AG09309 (cell line): ENCODE data around the gene CHPF.
A peak's percentile ranks its signal among the peaks of the same experiment; 100 is the strongest.

Experiments
- DNase-seq: peaks from one replicate; pipeline ENCODE4 v3.0.0-alpha.2; 2010; ENCODE audit warnings: low read depth
- H3K4me3 ChIP-seq: 2 replicates; pipeline ENCODE4 v1.5.1; 2011; ENCODE audit warnings: mild to moderate bottlenecking, low read depth, low read length, moderate library complexity; ENCODE audit not compliant: control insufficient read depth
- TF ChIP-seq, protein P1 (sequence below): IDR thresholded peaks from 2 replicates; pipeline ENCODE4 v1.5.1; 2011; ENCODE audit warnings: mild to moderate bottlenecking, low read depth, low read length, inconsistent platforms; ENCODE audit not compliant: insufficient read depth, control insufficient read depth; ENCODE audit errors: missing control alignments

Gene CHPF

DNA sequence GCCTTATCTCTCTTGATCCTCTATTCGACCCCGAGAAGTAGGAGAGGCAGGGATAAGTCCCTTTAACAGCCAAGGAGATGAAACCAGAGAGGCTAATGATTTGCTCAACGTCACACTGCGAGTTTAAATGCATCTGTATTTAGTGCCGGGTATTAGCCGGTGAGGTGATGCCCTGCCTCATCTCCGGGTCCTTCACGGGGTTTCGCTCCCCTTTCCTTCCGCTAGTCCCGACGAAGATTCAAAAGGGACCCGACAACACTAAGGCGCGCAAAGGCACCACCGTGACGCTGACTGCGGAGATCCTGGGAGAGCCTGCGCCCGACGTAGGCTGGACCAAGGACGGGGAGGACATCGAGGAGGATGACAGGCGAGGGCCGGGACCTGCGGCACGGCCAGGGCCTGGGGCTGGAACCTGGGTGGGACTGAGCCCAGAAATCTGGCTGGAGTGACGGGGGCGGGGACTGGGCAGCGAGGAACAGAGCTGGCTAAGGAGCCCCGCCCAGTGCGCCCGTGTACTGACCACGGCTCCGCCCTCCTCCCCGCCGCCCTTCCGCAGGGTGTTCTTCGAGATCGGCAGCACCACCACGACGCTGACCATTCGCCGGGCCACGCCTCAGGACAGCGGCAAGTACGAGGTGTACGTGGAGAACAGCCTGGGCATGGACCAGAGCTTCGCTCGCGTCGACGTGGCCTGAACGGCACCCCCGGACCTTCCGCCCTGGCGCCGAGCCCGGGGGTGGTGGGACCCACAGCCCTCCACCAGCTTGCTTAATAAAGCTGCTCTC, 45.9 kb downstream of the CHPF start:
- H3K4me3 ChIP-seq = peak overlapping the region; percentile 81
- DNase-seq = peak; percentile 37
- TF ChIP-seq, protein P1, sequence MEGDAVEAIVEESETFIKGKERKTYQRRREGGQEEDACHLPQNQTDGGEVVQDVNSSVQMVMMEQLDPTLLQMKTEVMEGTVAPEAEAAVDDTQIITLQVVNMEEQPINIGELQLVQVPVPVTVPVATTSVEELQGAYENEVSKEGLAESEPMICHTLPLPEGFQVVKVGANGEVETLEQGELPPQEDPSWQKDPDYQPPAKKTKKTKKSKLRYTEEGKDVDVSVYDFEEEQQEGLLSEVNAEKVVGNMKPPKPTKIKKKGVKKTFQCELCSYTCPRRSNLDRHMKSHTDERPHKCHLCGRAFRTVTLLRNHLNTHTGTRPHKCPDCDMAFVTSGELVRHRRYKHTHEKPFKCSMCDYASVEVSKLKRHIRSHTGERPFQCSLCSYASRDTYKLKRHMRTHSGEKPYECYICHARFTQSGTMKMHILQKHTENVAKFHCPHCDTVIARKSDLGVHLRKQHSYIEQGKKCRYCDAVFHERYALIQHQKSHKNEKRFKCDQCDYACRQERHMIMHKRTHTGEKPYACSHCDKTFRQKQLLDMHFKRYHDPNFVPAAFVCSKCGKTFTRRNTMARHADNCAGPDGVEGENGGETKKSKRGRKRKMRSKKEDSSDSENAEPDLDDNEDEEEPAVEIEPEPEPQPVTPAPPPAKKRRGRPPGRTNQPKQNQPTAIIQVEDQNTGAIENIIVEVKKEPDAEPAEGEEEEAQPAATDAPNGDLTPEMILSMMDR = no peak

DNA sequence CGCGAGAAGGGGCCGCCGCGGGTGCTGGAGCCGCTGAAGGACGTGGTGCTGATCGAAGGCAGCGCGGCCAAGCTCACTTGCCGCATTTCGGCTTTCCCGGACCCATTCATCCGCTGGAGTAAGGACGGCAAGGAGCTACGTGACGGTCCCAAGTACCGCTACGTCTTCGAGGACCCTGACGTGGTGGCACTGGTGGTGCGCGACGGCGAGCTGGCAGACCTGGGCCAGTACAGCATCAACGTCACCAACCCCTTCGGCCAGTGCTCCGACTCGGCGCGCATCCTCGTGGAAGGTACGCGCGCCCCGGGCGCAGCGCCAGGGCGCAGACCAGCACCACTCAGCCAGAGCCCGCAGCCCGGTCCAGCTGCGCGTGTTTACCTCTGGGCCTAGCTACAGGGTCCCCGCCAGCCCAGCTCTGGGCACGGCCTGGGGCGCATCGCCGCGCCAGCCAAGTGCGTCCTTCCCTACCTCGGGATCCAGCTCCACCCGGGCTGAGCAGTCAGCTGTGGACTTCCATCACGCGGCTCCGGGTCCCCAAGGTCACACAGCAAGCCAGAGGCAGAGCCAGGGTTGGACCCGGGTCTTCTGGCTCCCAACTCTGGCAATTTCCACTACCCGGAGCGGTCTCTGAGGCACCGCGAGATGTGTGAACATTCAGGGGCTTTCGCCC, 46.6 kb downstream of the CHPF start:
- no peak for DNase-seq
- TF ChIP-seq, protein P1 = no peak
- H3K4me3 ChIP-seq = no peak overlapping the region

DNA sequence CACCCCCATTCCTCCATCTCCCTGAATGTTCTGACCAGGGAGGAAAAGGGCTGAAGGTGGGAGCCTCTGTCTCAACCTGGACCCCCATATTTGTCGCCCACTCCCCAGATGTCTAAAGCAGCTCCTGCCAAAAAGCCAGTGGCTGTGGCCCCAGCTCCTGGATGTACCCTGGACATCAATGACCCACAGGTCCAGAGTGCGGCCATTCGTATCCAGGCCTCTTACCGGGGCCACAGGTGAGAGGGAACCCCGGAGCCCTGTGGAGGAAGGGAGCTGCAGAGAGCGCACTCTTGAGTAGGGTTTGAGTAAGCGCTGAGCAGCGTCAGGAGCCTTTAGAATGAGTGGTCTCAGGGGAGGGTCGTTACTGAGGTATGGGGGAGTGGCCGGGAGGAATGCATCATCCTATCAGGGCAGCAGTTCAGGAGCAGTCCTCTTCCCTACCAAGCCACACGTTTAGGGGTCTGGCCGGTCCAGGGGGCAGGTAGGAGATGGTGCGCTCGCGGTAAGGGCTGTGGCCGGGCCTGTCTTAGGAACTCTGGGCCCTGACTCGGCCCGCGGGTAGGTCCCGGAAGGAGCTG, 47.3 kb downstream of the CHPF start:
- DNase-seq = no peak
- TF ChIP-seq, protein P1 = no peak
- no peak overlapping the region for H3K4me3 ChIP-seq

DNA sequence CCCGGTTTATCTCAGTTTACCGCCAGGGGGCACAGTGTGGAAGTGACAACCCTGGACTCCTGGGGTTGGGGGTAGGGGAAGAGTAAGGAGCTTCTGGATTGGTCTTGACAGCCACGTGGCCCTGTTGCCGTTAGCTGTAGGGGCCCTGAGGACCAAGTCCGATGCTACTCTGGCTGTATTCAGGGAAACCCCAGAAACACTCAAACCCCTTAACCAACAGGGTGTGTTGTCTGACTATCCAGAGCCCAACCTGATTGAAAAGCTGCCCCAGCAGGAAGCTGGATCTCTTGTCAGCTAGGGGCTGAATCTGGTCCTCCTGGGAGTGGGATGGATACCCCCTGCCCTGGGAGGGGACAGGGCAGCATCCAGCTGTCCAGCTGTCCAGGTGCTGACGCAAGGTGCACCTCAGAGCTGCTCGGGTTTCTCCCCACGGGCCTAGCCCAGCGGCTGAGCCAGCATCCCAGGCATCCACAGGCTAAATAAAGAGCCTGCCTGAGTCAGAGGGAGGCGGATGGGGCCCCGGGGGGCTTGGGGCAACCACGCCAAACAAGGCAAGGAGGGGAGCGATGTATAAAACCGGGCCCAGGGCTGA, 48.0 kb downstream of the CHPF start:
- TF ChIP-seq, protein P1 = peak; percentile 77
- peak; percentile 32 for DNase-seq
- no peak overlapping the region for H3K4me3 ChIP-seq

DNA sequence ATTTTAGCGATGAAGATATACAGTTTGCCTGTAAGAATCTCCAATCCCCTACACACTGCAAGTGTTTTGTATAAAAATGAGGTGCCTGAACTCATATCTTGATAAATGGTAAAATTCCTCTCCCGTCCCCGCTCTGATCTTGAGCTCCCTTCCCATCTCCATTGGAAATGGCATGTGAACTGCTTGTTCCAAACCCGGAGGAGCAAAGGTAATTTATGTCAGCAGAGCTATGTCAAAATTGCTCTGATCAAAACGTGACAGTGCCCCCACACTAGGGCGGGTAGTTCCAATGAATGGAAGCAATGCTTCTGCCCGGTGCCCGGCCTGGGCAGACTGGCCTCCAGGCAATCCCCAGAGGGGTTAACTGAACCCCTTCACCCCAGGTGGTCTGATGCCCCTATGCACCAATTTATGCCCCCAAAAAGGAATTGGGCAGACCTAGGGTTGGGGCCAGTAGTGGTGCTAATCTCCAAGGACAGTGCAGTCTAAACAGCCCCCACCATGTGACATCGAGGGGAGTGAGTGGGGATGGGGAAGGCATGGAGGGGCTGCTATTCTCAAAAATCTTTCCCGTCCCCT, 48.6 kb downstream of the CHPF start:
- no peak overlapping the region for H3K4me3 ChIP-seq
- TF ChIP-seq, protein P1 = no peak
- DNase-seq = no peak

DNA sequence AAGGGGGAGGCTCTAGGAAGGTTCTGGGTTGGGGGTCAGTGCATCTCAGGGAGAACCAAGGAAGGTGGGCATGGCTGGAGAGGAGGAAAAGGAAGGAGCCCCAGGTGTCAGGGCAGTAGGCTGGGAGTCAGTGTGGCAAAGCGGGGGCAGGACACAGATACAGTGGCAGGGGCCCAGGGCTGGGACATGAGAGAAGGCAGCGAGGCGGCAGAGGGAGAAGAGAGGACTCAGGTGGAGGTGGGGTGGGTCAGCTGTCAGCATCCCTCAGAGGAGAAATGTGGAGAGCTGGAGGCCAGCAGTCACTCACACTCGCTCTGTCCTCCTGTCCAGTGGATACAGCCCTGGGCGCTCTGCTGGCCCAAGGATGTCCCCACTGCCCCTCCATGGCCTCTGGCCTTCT, 50.5 kb downstream of the CHPF start:
- TF ChIP-seq, protein P1 = no peak
- no peak for DNase-seq
- no peak overlapping the region for H3K4me3 ChIP-seq
